Esophagus muscularis mucosa (tissue), 4 donors: ENCODE measurements around the gene SPPL3. TPM values are rescaled to one million over a fixed set of nuclear protein-coding genes. Genes with fewer than 3 reads are reported as not detected.
A peak's percentile ranks its signal among the peaks of the same experiment; 100 is the strongest.
"Not testable (repeated sequence)": the region's sequence is repeated elsewhere in the genome, so short reads cannot be mapped to it uniquely, and the experiment has no call there.

Experiments used
- DNase-seq: peaks from one replicate; pipeline ENCODE4 v3.0.0-alpha.2; 2017; ENCODE audit errors: extremely low spot score
- H3K27ac ChIP-seq, 4 donors: fragments of 200-600 bp; sonication (generic); replicated peaks in 1 of 4; 1 replicate in 3 of 4; 2 replicates in 1 of 4; pipeline ENCODE4 v1.5.1; 2016 to 2019; ENCODE audit warnings: mild to moderate bottlenecking in 1 of 4
- H3K27me3 ChIP-seq, 4 donors: fragments of 200-600 bp; sonication (generic); one replicate each; pipeline versions ENCODE4 v1.5.1 to v1.6.0; 2016 to 2019
- H3K36me3 ChIP-seq, 4 donors: fragments of 200-600 bp; sonication (generic); one replicate each; pipeline ENCODE4 v1.5.1; 2016 to 2019
- H3K4me1 ChIP-seq, 4 donors: fragments of 200-600 bp; sonication (generic); one replicate each; pipeline ENCODE4 v1.5.1; 2016 to 2019
- H3K4me3 ChIP-seq, 4 donors: fragments of 200-600 bp; sonication (generic); 1 replicate in 2 of 4; 2 replicates in 2 of 4; pipeline ENCODE4 v1.5.1; 2016 to 2019; ENCODE audit warnings: mild to moderate bottlenecking in 4 of 4, moderate library complexity in 1 of 4
- H3K9me3 ChIP-seq, 4 donors: fragments of 200-600 bp; sonication (generic); 1 replicate in 3 of 4; 2 replicates in 1 of 4; pipeline ENCODE4 v1.5.1; 2016 to 2019
- CTCF ChIP-seq, 3 experiments: fragments of 200-600 bp in 2 of 3; fragments of 450-650 bp in 1 of 3; sonication (generic) in 2 of 3; IDR thresholded peaks; one replicate each; pipeline ENCODE4 v1.5.1; 2017 to 2019; ENCODE audit warnings: antibody characterized with exemption in 3 of 3, mild to moderate bottlenecking in 2 of 3, moderate library complexity in 1 of 3
- EP300 ChIP-seq: sonication (generic); formaldehyde crosslinking; IDR thresholded peaks from one replicate; pipeline ENCODE4 v1.6.1; 2017; ENCODE audit warnings: antibody characterized with exemption
- POLR2A ChIP-seq: fragments of 450-650 bp; IDR thresholded peaks from one replicate; pipeline ENCODE4 v1.6.1; 2017; ENCODE audit warnings: antibody characterized with exemption, moderate library complexity, mild to moderate bottlenecking, low read depth
- POLR2AphosphoS5 ChIP-seq, 2 donors: sonication (generic); formaldehyde crosslinking; IDR thresholded peaks; one replicate each; pipeline ENCODE4 v1.6.1; 2017; ENCODE audit warnings: antibody characterized with exemption in 2 of 2
- WGBS: methylation state at CpG from one replicate; pipeline ENCODE4 v1.1.5; 2018; 5-methylcytosine and 5-hydroxymethylcytosine counted together
- intact Hi-C: fragments of 100-400 bp; cut with DNase I; formaldehyde crosslinking; loops from one replicate; pipeline ENCODE4 v1.15.1; 2023
- total RNA-seq, 4 donors: library from RNA; depleted of rRNA; stranded (reverse); fragments of >200 nt; gene quantifications; one replicate each; pipeline versions ENCODE4 v1.1.0 to v1.2.1, GENCODE V29; 2016

SPPL3 gene
- total RNA-seq: 10 to 100 TPM; 18.4 to 32.1 (median 21.8) TPM

GRCh38 chr12:120904197-120904773, at the start of gene SPPL3:
Gene SPPL3, minus strand, starts transcription at chr12:120904358. Its CDS starts 491 bp downstream, at chr12:120903867.
- Histone ChIP-seq H3K27ac (peak within 1 kb of the TSS; percentile 86 to 92 (median 89)), H3K4me1 (peaks cover 16 to 32% (median 29%) of the 10 kb centered on the region in 4 donors), H3K9me3 (no peaks in the 10 kb centered on the region), H3K36me3 (peaks cover 0 to 3% (median 0%) of the 10 kb centered on the region in 4 donors), H3K4me3 (peak within 1 kb of the TSS; percentile 87 to 98 (median 94)), H3K27me3 (no peaks in the 10 kb centered on the region)
- intact Hi-C loops: loop anchor here (10.0 kb wide), 1 partner anchor 179 kb away; the partner anchor contains the start of gene ACADS
- DNase-seq: peak; percentile 97
- TF ChIP-seq POLR2A: no peak
- no peak for TF ChIP-seq CTCF (IDR thresholded peaks at IDR 0.05)
- TF ChIP-seq EP300: no peak
- peak; percentile 86 to 89 for TF ChIP-seq POLR2AphosphoS5 (IDR thresholded peaks at IDR 0.05)
- WGBS: 0% methylated on average over 2 of the region's 66 CpGs

- Histone ChIP-seq H3K9me3 (no peaks in the 10 kb centered on the region), H3K4me3 (no peak overlapping the region), H3K27ac (no peak overlapping the region), H3K27me3 (no peaks in the 10 kb centered on the region), H3K4me1 (no peaks in the 10 kb centered on the region), H3K36me3 (no peaks in the 10 kb centered on the region)
- WGBS: 94% methylated on average over 5 of the region's 5 CpGs
- intact Hi-C loops: no loop called here
- DNase-seq: no peak
- no peak for TF ChIP-seq POLR2AphosphoS5 (IDR thresholded peaks at IDR 0.05)
- TF ChIP-seq CTCF (IDR thresholded peaks at IDR 0.05): no peak
- TF ChIP-seq EP300: no peak
- TF ChIP-seq POLR2A: no peak
These were observed 46.6 kb upstream of the SPPL3 start for GRCh38 chr12:120950807-120951206.

- intact Hi-C loops, H3K36me3 ChIP-seq, H3K4me3 ChIP-seq, H3K9me3 ChIP-seq, H3K27ac ChIP-seq, H3K27me3 ChIP-seq, DNase-seq, H3K4me1 ChIP-seq: not testable (repeated sequence)
- over 99% methylated on average over 24 of the region's 31 CpGs for WGBS
These were observed 46.2 kb upstream of the SPPL3 start for GRCh38 chr12:120950260-120950799.

GRCh38 chr12:120945516-120945915, 41.4 kb upstream of the SPPL3 start:
- intact Hi-C loops, H3K4me3 ChIP-seq: not testable (repeated sequence)

GRCh38 chr12:120944645-120945217, 40.6 kb upstream of the SPPL3 start:
- 50% methylated on average over 9 of the region's 9 CpGs for WGBS
- intact Hi-C loops: no loop called here
- no peak overlapping the region for H3K4me3 ChIP-seq
- DNase-seq: no peak
- H3K27ac ChIP-seq: no peak overlapping the region
- TF ChIP-seq EP300 (no peak), POLR2AphosphoS5 (IDR thresholded peaks at IDR 0.05) (no peak), CTCF (IDR thresholded peaks at IDR 0.05) (peak; percentile 48 to 72 (median 52)), POLR2A (no peak)
- H3K9me3 ChIP-seq: no peaks in the 10 kb centered on the region
- no peaks in the 10 kb centered on the region for H3K27me3 ChIP-seq
- no peaks in the 10 kb centered on the region for H3K4me1 ChIP-seq
- H3K36me3 ChIP-seq: no peaks in the 10 kb centered on the region

More at GRCh38 chr12:120945516-120945915, 41.4 kb upstream of the SPPL3 start:
- not testable (repeated sequence) for H3K9me3 ChIP-seq, H3K4me1 ChIP-seq, DNase-seq, H3K27me3 ChIP-seq, H3K36me3 ChIP-seq, H3K27ac ChIP-seq
- WGBS: 84% methylated on average over 6 of the region's 6 CpGs
